Stimulated activated CD8-positive, alpha-beta memory T cell treated with anti-CD3 and anti-CD28 coated beads, Interleukin-4, amount 100 ng/mL, for 24 hours (primary cell): ENCODE measurements around the gene PPM1K.

Experiments used
- DNase-seq: peaks from one replicate; pipeline ENCODE4 v3.0.0-alpha.2; 2020; ENCODE audit warnings: low read depth

PPM1K gene

DNA sequence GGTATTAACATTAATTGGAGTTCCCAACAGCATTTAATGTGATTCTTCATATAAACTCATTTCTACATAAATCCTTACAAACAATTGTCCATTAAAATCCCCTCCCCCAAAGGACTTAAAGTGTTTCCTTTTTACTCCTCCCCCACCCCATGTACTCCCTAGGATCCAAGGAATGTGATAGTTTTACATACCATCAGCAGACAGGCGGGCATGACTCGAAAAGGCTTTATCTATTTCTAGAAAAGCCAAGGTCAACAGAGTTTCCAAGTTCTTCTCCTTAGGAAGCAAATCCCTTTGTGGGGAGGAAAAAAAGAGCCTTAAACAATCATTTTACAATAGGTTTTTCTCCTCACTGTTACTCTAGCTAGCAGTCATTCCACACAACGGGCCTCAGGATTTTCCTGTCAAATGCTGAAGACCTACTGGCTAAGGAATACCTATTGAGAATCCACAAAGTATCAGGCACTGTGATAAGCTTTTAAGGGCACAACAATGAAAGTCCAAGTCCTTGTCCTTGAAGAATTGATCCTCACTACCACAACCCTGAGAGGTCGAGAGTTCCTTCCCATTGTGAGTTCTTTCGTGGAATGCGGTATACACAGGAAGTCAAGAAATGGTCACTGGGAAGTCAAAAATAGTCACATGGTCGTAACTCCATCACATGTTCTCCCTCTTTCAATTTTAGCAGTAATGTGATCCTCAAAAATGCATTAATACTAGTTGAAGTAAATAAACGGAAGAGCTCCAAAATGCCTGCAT lies 7.2 kb downstream of the PPM1K start:
- no peak for DNase-seq

DNA sequence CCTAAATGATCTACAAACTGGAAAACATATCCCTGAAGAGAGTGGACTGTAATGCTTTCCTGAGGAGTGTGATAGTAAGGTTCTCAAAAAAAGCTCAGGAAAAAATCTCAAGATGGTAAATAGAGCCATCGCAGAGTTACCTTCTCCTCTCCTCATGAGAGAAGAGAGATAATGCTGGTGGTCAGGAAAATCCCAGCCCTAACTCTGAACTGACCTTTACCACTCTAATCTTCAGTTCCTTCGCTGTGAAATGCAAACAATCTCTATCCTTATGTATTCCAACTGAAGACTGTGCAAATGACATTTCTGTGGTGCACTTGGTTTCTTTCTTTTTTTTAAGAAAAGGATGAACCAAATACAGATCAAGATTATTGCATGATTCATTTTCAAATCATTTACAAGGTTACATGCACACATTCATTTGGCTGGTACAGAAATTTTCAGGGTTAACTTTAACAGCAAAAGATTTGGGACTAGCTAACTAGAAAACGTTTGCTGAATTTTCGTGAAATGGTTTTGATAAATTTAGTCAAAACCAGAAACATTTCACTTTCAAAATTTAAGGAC lies 8.3 kb downstream of the PPM1K start:
- no peak for DNase-seq

DNA sequence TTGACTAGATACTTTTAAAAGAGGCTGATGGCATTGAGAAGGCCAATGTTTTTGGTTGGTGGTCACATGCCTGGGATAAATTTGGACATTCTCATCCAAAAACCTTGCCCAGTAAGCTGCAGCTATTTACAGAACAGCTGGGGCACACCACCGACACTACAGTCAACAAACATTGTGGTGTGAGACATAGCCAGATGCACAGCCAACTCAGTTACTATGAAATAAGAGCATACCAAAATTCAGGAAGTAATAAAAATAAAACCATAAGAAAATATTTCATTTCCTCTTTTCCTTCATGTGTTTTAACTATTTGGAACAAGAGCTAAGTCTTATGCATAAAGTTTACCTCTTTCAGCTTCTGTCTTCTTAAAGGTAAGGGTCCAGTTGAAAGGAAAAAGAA lies 8.8 kb downstream of the PPM1K start:
- DNase-seq = no peak

DNA sequence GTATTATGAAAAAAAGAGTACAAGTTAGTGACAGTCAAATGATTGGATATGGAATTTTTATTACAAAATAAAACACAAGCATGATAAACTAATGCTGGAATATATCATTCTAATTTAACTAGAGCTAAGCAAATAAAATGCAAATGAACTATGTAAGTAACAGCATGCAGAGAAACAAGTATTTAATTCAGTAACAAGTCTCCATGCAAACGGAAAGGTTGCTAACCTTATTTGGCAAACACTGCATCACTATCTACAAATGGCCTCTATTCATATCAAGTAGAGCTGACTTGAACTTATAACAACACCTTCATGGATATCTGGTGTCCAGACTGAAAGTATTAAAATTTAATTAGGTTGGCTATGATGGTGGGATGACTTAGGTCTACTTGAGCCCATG lies 15.4 kb downstream of the PPM1K start:
- DNase-seq = no peak

DNA sequence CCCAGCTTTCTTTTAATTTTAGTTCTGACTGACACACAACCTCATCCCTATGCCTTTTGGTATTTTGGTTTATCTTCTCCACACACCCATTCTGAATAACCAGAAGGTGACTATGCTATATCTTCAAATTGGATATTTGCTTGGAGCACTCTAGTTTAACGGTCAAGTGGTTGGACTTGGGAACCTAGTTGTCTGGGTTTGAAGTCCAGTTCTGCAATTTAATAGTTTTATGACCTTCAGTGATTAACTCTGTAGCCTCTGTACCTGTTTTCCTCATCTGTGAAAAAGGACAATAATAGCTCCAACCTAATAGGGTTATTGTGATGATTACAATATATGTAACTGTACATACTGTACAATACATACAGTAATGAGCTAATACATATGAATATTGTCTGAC lies 20.0 kb downstream of the PPM1K start:
- DNase-seq = no peak

DNA sequence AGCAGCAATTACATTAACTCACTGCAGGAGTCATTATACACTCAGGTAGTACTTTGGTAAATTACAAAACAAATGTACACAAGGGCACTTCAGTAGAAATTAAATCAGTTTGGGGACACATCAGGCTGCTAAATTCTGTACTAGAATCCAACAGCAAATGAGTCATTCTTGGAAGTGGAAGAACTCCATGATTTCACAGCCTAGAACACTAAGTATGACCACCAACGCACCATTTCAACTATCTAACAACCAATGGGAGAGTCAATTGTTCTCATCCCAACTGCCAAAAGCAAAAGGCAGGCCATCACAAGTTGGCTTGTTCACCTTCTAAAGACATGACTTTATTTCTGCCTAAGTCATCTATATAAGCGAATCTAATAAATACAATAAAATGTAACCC lies 26.6 kb downstream of the PPM1K start:
- DNase-seq = no peak

DNA sequence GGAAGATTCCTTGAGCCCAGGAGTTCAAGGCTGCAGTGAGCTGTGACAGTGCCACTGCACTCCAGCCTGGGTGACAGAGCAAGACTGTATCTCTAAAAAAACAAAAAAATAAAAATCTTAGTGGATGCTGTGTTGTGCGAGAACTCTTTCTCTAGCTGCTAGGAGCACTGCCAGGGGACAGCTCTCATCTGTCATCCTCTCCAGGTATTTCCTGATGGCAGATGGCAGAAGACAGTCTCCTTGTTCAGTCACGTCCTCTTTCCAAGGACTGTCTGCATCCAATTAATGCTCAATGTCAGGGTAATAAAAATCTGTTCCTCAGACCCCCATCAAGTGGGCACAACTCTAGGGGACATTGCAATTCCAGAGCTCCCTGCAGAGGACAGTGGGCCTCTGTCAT lies 29.2 kb downstream of the PPM1K start:
- DNase-seq = no peak

DNA sequence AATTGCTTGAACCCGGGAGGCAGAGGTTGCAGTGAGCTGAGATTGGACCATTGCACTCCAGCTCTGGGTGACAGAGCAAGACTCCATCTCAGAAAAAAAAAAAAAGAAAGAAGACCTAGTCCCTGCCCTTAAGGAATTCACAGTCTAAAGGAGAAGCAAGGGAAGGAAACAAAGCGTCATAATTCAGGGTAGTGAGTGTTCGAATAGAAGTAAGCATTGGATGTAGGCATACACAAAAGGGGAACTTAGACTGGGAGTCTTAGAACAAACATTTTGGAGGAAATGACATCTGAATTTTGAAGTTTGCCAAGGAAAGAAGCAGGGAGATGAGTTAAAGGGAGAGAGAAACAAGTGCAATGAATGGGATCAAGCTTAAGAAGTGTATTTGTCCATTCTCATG lies 32.4 kb downstream of the PPM1K start:
- no peak for DNase-seq

DNA sequence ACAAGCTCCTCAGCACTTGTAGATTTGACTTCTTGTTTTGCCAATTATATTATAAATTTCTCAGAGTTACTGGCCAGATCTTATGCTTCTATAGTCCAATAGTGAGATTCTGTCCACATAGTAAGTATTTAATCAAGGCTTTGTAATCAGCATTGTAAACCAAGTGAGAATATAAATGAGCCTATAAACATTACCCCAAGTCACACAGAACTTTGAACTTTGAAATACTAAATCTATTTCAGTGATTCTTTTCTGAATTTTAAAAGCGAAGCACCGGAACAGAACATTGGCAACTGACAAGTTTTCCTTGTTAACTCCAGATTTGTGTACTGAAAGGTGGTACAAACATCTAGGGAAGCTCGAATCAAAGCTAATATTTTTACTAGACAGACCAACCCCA lies 37.2 kb downstream of the PPM1K start:
- DNase-seq = no peak

DNA sequence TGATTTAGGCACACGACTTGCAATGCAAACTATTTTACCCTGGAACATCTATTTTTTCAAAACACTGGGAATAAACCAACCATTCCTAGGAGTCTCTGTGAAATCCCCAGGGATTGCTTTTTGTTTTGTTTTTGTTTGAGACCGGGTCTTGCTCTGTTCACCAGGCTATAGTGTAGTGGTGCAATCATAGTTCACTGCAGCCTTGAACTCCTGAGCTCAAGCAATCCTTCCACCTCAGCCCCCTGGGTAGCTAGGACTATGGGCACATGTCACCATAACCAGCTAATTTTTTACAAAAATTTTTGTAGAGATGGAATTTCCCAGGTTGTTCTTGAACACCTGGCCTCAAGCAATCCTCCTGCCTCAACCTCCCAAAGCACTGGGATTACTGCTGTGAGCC lies 37.8 kb downstream of the PPM1K start:
- DNase-seq = no peak

DNA sequence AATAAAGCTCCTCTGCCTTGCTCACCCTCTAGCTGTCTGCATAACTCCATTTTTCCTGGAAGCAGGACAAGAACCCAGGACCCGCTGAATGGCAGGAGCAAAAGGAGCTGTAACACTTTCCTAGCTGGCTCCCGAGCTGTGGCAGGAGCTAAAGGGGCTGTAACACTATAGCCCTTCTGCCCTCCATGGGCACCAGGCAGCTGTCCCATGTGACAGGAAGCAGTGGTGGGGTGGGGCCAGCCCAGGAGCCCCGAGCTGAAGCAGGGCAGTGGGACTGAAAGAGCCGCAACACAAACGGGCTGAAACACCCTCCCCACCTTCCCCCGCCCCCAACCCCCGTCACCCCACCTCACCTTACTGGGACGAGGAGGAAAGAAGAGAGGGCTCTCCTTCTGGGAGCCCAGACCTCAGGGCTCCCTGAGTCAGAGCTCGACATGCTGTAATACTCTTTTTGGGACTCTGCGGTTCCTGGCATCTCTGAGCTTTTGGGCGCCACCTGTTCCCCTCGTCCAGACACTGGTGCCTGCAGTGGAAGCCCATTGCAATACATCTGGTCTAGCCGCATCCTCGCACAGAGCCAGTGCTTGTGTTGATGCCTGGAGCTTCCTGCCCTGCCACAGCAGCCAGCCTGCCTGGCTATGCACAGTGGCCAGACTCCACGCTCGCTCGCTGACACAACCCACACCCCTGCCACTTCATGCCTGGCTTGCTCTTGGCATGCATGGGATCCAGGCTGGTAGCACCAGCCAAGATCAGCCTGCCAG lies 39.4 kb downstream of the PPM1K start:
- peak; percentile 24 for DNase-seq

DNA sequence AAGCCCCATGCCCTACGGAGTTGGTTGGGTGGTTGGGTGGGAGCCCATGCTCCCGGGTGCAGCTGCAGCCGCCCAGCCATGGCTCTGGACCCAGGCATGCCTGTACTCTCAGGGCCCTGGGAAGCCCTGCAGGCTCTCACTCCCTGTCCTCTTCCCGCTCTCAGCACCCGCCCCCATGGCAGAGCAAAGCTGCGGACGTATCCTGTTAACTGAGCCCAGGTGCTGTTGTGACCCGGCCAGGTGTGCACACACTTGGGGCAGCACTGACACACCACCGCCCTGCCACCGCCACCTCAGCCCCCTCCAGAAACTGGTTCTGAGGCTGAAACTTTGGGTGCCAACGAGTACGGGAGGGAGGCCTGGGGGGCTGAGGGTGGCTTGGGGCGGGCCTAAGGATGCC lies 40.3 kb downstream of the PPM1K start:
- DNase-seq = no peak

DNA sequence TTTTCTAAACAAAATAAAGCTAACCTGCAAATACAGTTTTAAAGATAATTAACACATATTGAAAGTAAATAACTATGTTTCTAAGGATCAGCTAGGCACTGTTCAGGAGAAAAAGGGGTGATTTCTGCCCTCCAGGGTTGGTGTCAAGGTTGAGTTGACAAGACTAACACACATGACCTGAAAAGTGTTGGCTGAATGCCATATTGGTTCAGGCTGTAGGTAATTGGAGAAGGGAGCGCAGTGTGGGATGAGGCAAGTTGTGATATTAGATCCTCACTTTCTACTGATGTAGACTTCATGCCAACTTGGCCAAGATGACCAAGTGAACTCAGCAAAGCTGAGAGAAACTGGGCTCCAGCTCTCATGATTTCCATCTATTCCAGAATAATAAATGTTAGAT lies 42.2 kb downstream of the PPM1K start:
- DNase-seq = no peak

DNA sequence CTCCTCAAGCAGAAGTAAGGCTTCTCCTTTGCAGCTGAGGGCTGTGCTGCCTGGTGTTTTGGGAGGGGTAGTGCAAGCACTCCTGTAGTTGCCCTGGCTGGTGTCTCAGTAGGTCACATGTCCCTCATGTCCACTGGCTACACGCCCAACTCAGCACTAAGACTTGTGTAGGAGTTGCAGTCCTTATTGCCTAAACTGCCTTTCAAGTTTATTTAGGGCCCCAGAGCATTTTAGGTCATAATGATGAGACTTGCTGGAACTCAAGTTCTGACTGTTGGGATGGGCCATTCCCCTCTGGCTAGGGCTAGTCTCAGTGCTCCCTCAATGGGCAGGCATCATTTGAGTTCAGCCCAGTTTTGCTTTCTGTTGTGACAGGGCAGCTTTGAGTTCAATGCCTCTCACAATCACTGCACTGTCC lies 44.1 kb downstream of the PPM1K start:
- no peak for DNase-seq

DNA sequence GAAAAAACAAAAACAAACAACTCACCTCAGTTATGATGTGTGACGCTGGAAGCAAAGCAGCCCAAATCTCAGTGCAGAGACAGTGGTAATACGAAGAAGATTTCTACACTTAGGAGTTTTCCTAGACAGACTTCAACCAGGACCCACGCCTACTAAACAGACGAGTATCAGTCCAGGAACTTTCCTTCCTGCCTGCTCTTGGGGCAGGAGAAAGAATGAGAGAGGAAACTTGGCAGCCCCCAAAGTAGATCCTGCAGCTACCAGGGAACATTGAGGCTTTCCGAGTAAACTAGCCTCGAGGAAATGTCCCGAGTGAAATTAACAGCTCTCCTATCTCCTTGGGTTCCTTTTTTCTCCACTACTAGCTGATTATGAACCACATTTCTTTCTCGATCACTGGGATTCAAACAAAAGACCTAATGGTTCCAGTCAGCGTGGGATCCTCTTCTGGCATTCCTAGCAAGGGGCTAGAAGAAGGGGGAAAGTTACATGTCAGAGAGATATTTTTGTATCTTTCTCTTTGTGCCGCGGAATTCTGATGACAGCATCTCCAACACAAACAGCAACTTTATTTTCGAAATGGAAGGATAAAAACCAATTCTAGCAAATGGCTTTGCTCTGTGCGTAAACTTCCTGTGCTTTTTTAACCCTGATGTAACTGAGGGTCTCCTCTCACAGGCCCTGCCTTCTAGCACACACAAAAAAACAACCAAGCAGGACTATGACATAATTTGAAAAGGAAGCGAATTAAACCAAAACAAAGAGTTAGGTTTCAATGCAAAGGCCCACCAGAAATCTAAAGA lies 53.2 kb downstream of the PPM1K start:
- no peak for DNase-seq

DNA sequence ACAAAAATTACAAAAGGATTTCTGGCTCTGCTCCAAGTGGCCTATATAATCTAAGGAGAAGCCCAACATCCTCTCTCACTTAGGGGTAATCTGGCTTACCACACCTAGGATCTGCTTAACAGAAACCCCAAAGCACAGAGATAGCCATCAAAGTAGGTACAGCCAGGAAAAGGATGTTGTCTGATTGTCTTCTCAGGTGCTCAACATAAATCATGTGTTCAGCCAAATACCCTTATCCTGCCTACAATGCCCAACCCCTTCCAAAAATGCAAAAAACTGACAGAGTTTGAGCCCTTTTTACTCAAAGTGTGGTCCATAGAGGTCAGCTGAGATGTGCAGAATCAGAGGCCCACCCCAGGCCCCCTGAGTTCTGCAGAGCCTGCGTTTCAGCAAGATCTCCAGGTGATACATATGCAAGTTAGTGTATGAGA lies 53.9 kb downstream of the PPM1K start:
- DNase-seq = no peak

DNA sequence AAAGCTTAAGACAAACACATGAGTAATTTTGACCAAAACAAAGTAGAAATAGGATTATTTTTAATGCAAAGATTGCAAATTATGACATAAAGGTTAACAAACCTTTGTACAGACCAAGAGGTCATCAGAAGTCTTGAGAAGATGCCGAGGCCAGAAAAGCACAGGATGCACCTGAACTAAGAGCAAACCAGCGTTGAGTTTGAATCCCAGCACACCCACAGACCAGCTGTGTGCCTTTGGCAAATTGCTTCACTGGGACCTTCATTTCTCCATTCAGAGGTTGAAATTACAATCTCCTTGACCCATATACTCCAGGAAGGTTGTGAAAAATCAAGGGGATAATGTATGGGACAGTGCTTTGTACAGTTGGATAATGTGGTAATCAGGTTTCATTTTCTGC lies 56.6 kb downstream of the PPM1K start:
- DNase-seq = no peak

DNA sequence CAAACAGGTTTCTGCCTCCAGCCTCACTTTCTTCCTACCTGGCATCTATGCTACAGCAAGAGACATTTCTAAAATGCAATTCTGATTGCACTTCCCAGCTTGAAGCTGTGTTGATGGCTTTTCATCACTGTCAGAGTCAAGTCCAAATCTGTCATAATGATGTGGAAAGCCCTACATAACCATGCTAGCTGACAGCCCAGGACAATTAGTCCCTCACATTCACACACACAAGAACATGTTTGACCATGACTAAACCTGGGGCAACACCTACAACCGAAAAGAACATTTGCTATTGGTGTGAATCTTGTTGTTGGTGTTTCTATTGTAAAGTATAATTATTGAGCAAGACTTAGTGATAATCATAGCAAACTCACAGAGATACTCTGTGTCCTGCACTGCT lies 58.2 kb downstream of the PPM1K start:
- DNase-seq = no peak

DNA sequence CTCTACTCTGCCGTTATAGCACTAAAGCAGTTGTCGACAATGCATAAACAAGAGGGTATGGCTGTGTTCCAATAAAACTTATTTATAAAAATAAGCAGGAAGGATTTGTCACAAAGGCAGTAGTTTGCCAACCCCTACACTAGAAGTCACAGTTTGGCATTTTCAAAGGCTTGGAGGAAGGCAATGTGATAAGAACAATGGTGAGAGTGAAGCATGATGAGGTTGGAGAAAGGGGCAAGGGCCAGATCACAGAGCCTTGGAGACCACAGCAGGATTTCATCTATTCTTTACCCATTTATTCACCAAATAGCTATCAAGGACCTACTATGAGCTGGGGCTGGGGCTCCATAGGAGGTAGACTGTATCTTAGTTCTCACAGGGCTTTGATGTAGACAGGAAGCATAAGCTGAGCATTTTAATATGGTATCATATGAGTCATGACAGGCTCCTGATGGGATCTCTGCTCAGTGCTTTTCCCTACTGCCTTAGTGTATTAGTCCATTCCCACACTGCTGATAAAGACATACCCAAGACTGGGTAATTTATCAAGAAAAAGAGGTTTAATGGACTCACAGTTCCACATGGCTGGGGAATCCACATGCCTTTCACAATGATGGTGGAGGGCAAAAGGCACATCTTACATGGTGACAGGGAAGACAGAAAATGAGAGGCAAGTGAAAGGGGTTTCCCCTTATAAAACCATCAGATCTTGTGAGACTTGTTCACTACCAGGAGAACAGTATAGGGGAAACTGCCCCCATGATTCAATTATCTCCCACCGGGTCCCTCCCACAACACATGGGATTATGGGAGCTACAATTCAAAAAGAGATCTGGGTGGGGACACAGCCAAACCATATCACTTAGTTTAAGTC lies 58.9 kb downstream of the PPM1K start:
- no peak for DNase-seq

DNA sequence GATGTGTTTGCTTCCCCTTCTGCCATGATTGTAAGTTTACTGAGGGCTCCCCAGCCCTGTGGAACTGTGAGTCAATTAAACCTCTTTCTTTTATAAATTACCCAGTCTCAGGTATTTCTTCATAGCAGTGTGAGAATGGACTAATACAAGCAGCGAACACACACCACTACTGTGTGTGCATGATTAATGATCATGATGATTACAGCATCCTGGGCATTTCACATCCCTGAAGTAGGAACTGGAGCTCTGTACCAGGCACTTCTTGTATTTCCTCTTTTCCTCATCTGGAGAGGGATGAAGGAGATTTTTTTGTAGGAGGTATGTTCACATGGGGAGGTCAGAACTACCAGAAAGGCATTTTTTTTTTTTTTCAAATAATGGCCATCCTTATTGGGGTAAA lies 60.8 kb downstream of the PPM1K start:
- DNase-seq = no peak

DNA sequence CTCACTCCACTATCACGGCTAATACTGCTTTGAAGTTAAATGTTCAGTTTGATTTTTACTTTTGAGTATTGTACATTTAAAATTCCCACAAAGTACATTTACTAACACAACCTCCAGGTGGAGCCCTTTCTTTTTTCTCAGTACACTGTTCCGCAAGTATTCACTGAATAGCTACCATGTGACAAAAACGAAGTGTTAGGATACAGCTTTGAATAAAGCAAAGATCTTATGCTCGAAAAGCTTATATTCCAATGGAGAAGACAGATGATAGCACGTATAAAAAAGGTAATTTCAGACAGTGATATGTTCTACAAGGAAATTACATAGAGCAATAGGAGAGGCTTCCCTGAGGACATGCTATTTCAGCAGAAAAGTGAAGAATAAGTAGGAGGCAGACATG lies 65.3 kb downstream of the PPM1K start:
- no peak for DNase-seq

DNA sequence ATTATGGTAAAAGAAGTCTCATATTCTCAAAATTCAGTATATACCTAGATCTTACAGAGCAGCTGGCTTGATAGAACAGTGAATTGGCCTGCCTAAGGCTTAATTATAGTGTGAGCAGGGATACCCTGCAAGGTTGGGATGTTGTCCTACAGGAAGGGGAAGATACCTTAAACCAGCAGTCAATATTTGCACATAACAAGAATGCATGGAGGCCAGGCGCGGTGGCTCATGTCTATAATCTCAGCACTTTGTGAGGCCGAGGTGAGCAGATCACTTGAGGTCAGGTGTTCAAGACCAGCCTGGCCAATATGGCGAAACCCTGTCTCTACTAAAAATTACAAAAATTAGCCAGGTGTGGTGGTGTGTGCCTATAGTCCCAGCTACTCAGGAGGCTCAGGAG lies 67.2 kb downstream of the PPM1K start:
- no peak for DNase-seq
